H1 (cell line): ENCODE measurements around the gene LMTK3. TPM values are rescaled to one million over a fixed set of nuclear protein-coding genes. Genes with fewer than 3 reads are reported as not detected.

ENCODE experiments used
- CHD7 ChIP-seq: fragments of 300-600 bp; sonication (generic); IDR thresholded peaks from 2 replicates; pipeline ENCODE4 v1.7.1; 2012; ENCODE audit warnings: low read length, moderate library complexity, mild to moderate bottlenecking, inconsistent platforms; ENCODE audit not compliant: insufficient replicate concordance
- polyA plus RNA-seq, 7 experiments: library from polyadenylated mRNA; depleted of rRNA in 3 of 7; stranded (reverse) in 5 of 7; unstranded in 2 of 7; fragments of >200 nt in 5 of 7; fragments of 200-250 nt in 2 of 7; gene quantifications; 1 replicate in 5 of 7; 2 replicates in 1 of 7; 4 replicates in 1 of 7; pipeline versions ENCODE4 v1.2.1 to v1.2.3, GENCODE V29; 2011 to 2013; ENCODE audit warnings: missing spikeins in 2 of 7, mixed read lengths in 2 of 7
- total RNA-seq: library from RNA; stranded (reverse); fragmentation: NEBNext Ultra II Directional; extraction: Animal tissue kit (Norgen Biotek cat#: 25700); gene quantifications from 2 replicates; pipeline ENCODE4 v1.2.1, GENCODE V29; 2021

The LMTK3 gene
- total and polyA plus RNA-seq, 2 of the 8 experiments (the other 6 are each of a cell fraction or from before 2014, with no cell fraction given) = 2.7 to 12.4 TPM

- no peak for TF ChIP-seq CHD7
These were observed 56.3 kb downstream of the LMTK3 start, which contains the start of gene KCNJ14 (continued) for GRCh38 chr19:48455171-48455907.
